ENCODE data around the gene THEMIS.

DNA sequence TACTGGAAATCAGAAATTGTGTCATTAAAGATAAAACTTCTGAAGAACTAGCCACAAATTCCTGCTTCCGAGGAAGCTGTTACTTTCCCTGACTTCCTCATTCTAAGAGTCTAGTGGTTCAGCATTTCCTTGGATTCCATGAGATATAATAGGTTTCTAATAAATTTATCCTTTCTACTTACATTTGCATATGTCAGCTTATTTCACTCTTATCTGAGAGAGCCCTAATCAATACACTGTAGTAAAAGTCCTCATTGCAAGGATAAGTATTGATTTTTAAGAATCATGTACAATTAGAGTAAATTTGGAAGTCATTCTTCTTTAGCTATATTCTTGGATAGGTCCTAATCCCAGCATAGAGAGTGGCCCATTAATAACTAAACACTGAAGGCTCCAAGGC, 16.9 kb upstream of the THEMIS start:
- TF ChIP-seq, protein P1, sequence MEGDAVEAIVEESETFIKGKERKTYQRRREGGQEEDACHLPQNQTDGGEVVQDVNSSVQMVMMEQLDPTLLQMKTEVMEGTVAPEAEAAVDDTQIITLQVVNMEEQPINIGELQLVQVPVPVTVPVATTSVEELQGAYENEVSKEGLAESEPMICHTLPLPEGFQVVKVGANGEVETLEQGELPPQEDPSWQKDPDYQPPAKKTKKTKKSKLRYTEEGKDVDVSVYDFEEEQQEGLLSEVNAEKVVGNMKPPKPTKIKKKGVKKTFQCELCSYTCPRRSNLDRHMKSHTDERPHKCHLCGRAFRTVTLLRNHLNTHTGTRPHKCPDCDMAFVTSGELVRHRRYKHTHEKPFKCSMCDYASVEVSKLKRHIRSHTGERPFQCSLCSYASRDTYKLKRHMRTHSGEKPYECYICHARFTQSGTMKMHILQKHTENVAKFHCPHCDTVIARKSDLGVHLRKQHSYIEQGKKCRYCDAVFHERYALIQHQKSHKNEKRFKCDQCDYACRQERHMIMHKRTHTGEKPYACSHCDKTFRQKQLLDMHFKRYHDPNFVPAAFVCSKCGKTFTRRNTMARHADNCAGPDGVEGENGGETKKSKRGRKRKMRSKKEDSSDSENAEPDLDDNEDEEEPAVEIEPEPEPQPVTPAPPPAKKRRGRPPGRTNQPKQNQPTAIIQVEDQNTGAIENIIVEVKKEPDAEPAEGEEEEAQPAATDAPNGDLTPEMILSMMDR (IDR thresholded peaks at IDR 0.05) = no peak
- TF ChIP-seq POLR2A (IDR thresholded peaks at IDR 0.05) = no peak

Measured in heart left ventricle (tissue), 13 donors.